Neural cell (in vitro differentiated cells): ENCODE measurements around the gene TSPAN9.

Source experiments
- CTCF ChIP-seq: fragments of 450-650 bp; IDR thresholded peaks from 2 replicates; pipeline ENCODE4 v1.5.1; 2014; ENCODE audit warnings: antibody characterized with exemption, mild to moderate bottlenecking, moderate library complexity; ENCODE audit not compliant: poor library complexity, severe bottlenecking
- EP300 ChIP-seq: fragments of 450-650 bp; conservative IDR thresholded peaks from 2 replicates; pipeline ENCODE4 v1.6.1; 2014; ENCODE audit warnings: antibody characterized with exemption, mild to moderate bottlenecking, moderate library complexity; ENCODE audit not compliant: poor library complexity, severe bottlenecking
- EZH2 ChIP-seq: fragments of 200-600, 300-800 bp; shearing (Covaris generic), sonication (generic); IDR thresholded peaks from 2 replicates; pipeline ENCODE4 v1.6.1; 2014; ENCODE audit warnings: antibody characterized with exemption, low read length, borderline replicate concordance, mild to moderate bottlenecking; ENCODE audit not compliant: insufficient read depth, poor library complexity, severe bottlenecking
- REST ChIP-seq: IDR thresholded peaks from 2 replicates; pipeline ENCODE4 v1.6.1; 2012; ENCODE audit warnings: borderline replicate concordance
- SMC3 ChIP-seq: fragments of 450-650 bp; conservative IDR thresholded peaks from 2 replicates; pipeline ENCODE4 v1.6.1; 2014; ENCODE audit warnings: antibody characterized with exemption, mild to moderate bottlenecking, moderate library complexity; ENCODE audit not compliant: poor library complexity
- TAF1 ChIP-seq: IDR thresholded peaks from 2 replicates; pipeline ENCODE4 v1.6.1; 2012; ENCODE audit warnings: low read depth

- no peak for TF ChIP-seq TAF1
- TF ChIP-seq CTCF, result no peak
- TF ChIP-seq EZH2, result no peak
- TF ChIP-seq REST, result no peak
- no peak for TF ChIP-seq SMC3
- TF ChIP-seq EP300, result no peak
Observed at GRCh38 chr12:3225796-3226180, 148.6 kb downstream of the TSPAN9 start.
